Activated T-cell treated with anti-CD3 and anti-CD28 coated beads, Interleukin-2, amount 50 U/mL, for 1 hour (primary cell): ENCODE data around the gene MAP1B.

Source experiments
- DNase-seq: peaks from one replicate; pipeline ENCODE4 v3.0.0-alpha.2; 2020

Gene MAP1B

DNA sequence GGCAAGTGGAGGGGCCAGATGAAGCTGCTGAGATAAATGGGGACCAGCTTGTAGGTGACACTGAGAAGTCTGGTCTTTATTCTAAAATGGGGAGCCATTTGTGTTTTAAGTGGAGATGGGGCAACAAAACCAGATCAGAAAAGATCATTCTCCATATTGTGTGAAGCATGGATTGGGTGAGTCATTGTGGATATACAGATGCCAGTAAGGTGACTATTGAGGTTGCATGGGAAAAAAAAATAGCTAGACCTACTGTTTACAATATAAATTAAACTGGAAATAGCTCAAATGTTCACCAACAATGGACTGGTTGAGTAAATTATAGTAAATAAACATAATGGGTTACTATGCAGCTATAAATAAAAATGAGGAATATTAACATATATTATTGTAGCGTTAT lies 5.4 kb upstream of the MAP1B start:
- no peak for DNase-seq

DNA sequence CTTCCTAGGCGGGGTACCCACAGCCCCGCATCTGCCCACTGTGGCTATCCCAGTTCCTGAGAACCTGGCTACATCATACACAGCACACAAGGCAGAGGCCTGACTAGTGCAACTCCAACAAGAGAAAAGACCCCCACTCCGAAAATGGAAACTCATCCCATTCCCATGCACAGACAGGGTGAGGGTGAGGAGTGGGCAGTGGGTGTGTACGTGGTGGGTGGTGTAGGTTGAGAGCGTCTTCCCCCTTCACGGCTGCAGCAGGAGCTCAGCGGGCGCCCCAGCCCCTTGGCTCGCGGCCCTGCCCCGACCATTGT lies 501 bp upstream of the MAP1B start:
- no peak for DNase-seq

DNA sequence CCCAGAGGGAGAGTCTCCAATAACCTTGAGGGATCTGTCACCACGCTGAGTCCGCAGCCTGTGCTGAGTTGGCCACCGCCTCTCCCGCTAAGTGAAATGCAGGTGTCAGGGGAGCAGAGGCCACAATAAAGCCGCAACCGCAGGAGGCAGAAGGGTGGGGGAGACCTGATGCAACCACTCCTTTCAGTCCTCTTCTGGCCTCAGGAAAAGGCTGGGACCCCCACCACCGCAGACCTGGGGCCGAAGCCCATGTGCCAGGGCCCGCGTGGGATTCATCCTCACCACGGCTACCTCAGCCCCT lies 576 bp downstream of the MAP1B start:
- no peak for DNase-seq

DNA sequence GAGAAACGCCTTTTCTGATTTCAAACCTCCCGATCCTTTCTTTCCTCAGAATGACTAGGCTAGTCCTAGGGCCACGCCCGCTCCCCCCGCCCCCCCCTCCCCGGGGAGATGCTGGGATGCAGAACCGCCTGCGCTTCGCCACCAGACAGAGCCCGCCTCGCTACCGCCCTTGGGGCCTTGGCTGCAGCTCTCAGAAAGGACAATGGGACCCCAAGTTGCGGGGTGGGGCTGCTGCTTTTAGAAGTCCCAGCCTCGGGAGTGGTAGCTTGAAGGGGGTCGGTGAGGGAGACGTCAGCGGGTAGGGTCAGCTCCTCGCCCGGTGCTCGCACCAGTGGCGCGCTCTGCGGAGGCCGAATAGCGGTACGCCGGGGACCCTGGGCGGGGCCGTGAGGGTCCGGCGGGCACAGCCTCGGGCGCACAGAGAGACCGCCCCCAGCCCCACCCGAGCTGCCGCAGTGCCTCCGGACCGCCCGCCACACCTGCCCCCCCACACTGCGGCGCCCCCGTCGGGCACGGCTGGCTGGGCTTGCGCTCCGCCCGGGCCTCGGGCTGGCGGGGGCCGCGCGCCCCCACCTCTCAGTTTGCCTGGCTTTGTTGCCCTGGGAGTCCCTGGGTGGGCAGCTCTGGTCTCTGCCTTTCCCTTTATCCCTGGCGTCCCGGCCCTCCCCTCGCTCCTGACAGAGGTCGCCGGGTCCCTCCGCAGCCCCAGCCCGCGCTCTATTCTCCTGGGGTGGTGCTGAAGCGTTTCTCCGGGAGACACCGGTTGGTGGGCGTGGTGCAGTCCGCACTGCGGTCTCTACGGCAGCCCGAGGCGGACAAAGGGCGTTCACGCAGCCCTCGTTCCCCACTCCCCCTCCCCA lies 1.2 kb downstream of the MAP1B start:
- DNase-seq: no peak

DNA sequence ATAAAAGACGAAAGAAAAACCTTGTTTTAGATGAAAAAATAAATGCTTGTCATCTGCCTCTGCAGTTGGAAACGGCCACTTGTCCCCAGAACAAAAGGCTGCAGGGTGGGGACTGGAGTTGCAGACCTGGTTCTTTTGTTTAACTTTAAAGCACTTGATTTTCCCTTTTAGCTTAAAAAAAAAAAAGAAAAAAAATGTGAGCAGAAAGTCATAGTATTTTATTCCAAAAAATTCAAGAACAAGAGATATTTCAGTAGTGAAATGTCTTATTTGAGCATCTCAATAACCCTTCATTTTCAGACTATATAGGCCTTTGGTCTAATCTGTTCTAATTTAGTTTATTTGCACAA lies 1.8 kb downstream of the MAP1B start:
- no peak for DNase-seq

DNA sequence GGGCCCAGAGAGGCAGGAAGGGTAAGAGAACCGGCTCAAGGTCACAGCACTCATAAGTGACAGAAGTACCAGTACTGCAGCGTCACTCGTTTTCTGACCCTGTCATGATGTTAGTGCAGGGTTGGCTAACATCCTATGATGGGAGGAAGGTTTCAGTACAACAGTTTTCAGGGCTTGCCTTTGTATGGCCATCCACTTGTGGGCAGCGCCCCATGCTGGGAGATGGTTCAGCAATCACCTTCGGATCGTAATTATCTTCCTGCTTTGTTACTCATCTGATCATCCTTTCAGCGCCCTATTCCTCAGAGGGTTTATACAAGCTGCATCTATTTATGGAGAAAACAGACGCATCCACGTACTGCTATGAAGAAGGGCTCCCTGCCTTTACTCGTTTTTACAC lies 2.4 kb downstream of the MAP1B start:
- DNase-seq: no peak

DNA sequence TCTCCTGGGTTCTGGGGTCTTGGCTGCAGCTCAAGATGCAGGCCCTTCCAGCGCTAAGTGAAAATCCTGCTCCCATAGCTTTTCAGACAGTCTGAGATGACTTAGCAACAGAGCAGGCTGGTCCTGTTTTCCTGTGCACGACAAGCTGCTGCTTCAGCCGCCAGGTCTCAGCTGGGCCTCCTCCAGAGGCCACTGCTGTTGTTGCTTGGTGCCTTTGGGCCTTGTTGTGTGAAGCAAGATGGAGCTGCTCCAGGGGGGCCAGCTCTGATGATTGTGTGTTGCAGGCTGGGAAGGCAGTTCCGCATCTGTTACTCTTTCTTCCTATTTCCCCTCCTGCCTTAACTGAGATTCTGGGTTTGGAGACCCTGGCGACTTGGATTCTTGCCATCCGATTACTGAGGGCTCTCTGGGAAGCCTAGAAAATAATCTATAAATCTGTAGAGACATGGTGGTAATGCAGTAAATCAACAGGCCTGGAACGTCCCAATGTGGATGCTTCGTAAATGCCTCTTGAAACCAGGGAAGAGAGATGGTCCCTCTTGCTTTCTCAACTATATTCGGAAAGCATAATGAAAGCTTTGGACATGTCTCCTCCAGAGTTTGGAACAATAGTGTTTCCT lies 3.2 kb downstream of the MAP1B start:
- no peak for DNase-seq

DNA sequence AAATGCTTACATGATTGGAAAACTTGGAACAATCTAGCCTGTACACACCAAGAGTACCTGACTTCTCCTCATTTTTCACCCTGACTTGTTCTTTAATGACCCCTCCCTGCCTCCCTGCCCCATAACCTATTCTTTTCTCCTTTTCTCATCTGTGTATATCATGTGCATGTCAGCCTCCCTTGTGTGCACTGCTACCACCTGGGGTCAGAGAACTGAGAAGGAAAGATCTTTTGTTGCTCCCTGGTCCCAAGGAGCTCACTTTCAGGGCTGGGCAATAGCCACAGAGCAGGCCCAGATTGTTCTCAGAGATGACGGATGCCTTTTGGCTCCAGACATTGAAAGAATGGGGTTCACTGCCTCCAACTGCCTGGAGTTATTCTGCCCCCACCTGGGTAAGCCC lies 5.1 kb downstream of the MAP1B start:
- no peak for DNase-seq

DNA sequence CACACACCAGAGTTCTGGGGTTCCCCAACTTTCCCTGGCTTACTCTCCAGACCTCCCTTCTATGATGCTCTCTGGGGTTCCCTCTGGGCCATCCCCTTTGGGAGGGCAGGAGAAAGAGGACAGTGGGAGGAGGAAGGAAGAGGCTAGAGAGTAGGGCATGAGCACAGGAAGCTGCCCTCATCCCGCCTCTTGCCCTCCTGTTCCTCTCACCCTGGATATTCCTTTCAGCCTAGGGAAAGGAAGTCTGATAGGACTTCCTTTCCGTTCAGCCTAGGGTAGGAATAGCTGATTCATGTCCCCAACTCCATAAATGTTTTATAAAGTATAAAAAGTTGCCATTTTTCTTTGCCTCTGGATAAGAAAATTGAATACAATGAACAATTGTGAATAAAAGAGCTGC lies 7.4 kb downstream of the MAP1B start:
- no peak for DNase-seq

DNA sequence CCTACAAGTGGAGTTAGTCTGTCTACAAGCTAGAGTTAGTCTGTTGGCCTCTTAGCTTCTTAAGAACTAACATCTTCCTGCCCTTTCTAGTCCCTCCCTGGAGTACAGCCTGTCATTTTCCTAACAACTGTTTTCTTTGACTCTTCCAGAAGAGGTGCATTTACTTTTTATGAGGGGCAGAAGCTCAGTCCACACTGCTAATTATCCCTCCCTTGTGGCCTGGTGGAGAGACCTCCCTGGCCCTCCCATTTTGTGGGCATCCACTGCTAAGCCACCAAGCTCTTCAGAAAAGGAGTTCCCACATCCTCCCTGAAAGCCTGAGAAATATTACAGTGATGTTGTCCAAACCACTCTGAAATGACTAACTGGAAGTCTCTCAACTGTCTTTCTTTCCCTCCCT lies 8.0 kb downstream of the MAP1B start:
- no peak for DNase-seq

DNA sequence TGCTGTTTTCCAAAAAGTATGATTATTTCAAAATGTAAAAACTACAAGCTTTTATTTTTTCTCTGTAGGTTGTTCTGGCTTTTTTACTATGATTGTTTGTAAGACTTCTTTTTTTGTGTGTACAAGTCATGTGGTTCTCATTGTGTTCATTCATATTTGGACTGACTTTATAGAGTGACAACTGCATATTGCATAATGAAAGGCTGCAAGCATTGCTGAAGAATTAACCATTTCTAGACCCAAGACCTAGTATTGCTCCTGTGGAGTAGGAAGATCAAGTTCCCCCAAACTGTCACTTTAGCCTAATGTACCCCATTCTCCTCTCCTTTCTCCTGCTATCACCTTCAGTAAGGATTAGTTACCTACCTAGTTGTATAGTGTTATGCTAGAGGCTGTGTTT lies 10.0 kb downstream of the MAP1B start:
- DNase-seq: no peak

DNA sequence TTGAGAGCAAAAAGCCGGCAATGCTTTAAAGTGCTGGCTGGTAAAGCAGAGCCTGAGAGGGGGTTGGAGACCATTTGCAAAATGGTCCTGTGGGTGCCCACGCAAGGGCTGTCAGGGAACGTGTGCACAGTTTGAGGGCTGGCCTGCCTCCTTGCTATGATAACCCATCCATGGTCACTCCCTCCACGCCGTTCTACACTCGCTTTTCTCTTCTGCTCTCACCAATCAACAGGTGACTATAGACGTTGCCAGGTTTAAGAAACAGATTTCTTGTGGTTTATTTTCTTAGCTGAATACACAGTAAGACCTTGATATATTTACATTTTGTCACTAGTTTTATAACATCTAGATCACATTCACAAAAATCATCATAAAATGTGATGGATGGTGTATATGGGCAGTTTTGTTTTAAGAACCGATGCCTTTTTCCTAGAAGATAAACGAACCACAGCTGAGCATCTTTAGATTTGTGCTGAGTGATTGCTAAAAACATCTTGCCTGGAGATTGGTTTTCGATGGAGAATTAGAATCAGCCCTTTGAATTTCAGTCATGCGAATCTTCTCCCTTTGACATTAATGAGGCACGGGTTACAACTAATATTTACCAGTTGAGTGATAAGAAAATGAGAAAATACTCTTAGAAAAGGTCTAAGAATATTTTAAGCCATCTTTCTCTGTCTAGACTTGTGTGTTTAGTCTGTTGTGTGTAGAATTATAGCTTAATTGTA lies 13.9 kb downstream of the MAP1B start:
- DNase-seq: no peak

DNA sequence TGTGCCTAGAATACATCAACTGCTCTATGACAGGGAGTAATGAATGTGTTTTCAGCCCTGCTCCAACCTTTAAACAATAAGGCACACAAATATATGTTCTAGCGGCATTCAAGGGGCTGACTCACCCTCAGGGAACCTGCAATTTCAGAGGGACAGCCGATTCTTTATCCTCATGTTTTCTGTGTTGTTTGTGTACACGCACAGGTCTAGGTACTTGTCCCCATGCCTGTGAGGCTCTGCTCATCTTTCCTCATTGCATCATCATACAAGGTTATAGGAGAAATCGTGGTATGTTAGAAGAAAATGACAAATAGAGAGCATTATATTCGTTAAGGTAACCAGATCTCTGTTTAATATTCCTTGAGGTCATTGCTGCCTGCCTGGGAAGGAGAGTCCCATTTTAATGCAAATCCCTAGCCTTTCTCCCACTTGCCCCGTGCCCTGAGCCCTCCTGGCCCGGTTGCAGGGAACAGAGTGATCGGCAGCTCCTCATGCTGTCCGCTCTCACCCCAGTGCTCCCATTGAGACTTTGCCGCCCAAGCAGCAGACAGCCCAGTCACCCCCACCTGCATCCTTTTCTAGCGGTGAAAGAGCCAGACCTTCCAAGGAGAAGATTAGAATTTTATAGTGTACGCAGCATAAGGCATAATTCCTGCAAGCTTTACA lies 14.6 kb downstream of the MAP1B start:
- DNase-seq: no peak

DNA sequence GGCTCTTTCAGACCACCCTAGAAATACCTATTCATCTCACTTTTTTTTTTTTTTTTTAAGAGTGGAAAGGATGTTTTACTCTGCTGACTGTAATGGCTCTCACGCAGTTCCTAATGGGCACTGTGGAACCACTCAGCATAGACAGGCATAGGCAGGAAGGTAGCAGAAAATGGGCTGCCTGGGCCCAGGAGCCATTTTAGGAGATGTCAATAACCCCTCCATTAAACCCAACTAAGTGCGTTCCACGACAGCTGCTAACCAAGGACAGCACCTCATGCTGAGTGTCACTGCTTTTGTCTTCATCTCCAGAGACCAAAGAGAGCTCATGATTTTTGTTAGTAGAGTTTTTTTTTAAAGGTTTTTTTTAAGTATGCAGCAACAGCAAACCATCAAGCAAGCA lies 15.3 kb downstream of the MAP1B start:
- DNase-seq: no peak

DNA sequence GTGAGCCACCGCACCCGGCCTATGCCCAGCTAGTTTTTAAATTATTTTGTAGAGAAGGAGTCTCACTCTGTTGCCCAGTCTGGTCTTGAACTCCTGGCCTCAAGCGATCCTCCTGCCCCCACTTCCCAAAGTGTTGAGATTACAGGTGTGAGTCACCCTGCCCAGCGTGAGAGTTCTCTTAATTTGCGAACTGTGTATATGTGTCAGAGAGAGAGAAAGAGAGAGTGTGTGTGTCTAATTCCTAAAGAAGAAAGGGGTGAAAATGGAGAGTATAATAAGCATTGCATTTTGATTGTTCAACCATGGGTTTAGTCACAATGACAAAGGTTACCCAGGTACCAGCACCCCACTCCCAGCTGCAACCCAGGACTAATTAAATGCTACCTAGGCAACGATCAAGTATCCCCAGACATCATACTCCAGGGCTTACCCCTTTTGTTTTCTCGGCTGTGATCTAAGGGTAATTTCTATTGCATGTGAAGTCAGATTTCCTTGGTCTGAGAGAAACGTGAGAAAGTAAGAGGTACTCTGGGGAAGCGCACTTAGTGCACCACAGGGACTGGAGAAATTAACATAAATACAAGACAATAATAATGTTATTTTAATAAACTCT lies 16.6 kb downstream of the MAP1B start:
- DNase-seq: no peak

DNA sequence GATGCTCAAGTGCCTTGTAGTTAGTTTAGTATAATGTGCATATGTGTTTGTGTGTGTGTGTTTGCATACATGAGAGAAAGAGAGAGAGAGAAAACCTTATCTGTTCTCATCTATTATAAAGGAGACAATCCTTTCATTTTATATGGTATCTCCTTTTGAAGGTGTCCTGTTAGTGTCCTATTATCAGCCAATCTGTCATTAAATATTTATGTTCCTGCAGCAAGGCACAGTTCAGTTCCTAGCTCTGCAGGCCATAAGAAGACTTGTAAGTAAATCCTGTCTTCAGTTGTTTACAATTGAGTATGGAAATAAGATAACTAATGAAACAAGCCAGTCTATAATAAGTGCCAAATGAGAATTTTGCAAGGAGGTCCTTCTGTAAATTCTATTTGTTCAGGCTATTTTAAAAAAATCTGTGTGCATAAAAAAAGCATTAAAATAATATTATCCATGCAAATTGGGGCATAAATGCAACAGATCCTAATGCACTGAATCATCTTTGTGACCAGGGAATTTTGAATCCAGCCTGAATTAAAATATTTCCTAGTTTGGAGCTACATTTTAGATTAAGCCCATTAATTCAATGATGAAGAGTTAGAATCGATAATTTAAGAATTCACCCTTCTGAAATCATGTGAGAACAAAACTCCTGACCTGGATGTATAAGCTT lies 18.1 kb downstream of the MAP1B start:
- DNase-seq: no peak

DNA sequence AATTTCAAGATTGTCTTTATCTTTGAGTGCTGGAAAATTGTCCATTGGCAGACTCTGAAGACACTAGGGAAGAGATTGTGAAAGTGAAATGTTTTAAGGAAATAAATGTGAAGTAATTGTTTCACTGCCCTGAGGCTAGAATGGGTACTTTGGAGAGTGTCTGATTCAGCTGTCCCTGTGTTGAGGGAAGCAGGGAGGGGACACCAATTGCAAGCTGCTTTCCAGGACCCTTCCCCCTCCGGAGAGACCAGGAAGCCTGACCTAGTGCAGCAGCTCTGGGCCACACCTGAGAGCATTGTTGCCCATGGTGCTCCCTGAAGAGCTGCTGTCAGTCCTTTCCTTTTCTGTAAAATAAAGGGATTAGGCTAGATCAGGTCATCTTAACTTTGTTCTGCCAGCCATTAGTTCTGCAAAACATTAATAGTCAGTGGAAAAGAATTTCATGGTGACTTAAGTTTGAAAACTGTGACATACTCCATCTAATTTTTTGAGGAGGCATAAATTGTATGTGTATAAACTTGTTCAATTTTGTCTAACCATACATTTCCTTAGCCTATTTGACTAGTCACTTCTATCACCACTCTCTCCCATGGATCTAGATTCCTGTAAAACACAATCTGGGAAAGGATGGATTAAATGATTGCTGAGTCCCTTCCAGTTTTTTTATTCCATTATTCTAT lies 18.8 kb downstream of the MAP1B start:
- DNase-seq: no peak

DNA sequence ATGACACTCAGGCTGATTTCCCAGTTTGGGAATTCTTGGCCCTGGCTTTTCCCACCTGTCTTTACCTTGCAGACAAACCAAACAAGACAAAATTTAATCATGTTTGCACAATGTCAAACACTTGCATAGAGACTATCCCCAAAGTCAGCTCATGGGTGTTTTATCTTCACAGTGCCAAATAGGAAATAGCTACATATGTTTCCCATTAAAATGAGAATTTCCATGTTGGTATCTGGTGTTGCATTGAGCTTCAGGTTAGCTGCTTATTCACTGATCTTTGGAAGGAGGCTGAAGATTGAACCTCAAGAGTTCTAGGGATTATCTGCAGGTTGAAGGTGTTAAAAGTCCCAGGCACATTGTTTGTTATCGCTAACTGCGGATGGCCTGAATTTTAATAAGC lies 19.5 kb downstream of the MAP1B start:
- DNase-seq: no peak

DNA sequence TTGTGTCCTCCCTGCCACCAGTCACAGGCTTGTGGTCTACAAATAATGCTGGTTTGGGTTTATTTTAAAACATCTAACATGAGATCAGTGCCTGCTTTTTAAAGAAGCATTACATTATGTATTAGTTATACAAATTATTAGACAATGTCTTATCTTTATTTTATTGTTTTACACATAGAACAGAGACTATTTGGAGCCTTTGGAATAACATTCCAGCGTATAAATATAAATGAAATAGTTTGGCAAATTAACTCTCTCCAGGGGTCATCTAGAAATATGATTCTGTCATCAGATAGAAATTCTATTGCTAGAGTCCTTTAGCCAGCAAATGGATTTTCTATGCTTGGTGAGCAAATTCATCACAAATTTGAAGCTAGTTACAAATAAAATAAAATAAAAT lies 22.4 kb downstream of the MAP1B start:
- no peak for DNase-seq

DNA sequence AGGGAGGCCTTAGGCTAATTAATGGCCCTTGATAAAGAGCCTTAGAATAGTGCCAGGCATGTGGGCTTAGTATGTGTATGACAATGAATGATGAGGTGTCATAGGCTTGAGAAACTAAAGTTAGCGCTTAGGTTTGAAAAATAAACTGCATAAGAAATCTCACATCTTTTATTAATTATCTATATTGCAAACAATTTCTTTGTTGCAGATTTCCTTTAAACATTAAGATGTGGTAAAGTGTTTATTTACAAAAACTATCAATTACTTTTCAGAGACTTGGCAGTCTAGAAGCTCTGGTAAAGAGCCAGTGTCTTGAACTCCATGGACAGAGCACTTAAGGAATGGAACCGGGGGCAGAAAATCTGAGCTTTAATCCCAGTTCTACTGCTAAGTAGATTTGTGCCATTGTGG lies 23.1 kb downstream of the MAP1B start:
- DNase-seq: no peak

DNA sequence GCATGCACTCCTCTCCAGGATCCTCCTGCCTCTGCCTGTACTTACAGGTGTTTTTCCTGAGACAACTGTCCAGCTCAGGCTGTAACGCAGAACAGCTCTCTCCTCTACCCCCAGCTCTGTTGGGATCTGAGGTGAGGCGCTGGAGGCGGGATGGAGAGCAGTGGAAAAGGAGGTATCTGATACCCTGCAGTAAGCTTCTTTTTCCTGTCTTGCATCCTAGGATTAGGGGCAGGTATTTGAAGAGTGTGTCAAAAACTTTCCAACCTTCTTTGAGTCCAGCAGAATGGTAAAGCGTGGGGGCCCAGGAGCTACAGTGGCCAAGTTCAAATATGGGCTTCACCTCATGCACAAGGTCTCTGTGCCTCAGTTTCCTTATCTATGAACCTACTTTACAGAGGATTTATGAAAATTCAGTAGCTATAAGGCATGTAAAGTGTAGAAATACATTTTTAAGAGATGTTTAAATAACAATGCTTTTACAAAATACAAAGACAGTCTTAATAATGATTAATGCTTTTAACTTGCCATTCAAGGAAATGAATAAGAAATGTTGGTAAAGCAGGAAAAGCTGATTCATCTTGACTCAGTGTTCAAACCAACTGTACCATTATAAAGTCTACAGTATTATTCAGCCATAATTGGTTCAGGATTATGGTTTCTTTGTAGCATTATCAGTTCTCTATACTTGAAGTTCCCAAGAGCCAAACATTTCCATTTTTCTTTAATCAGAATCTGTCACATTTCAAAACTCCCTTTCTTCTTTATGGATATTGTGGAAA lies 26.1 kb downstream of the MAP1B start:
- no peak for DNase-seq
